Sigmoid colon (tissue), 4 donors: Measurements from ENCODE around the gene GEMIN8.

Experiments
- EP300 ChIP-seq, 4 donors: sonication (generic); formaldehyde crosslinking; IDR thresholded peaks; one replicate each; pipeline ENCODE4 v1.6.1; 2017; ENCODE audit warnings: antibody characterized with exemption in 4 of 4
- POLR2A ChIP-seq, 2 donors: fragments of 450-650 bp; IDR thresholded peaks; one replicate each; pipeline ENCODE4 v1.6.1; 2016; ENCODE audit warnings: antibody characterized with exemption in 2 of 2, mild to moderate bottlenecking in 2 of 2, moderate library complexity in 2 of 2
- POLR2AphosphoS5 ChIP-seq, 4 donors: sonication (generic); formaldehyde crosslinking; IDR thresholded peaks; one replicate each; pipeline ENCODE4 v1.6.1; 2017; ENCODE audit warnings: antibody characterized with exemption in 4 of 4
- TF ChIP-seq, protein P1 (sequence below), 4 experiments: fragments of 450-650 bp in 3 of 4; fragments of 200-600 bp in 1 of 4; IDR thresholded peaks; one replicate each; pipeline ENCODE4 v1.5.1; 2016 to 2019; ENCODE audit warnings: antibody characterized with exemption in 4 of 4, mild to moderate bottlenecking in 3 of 4, moderate library complexity in 2 of 4

DNA sequence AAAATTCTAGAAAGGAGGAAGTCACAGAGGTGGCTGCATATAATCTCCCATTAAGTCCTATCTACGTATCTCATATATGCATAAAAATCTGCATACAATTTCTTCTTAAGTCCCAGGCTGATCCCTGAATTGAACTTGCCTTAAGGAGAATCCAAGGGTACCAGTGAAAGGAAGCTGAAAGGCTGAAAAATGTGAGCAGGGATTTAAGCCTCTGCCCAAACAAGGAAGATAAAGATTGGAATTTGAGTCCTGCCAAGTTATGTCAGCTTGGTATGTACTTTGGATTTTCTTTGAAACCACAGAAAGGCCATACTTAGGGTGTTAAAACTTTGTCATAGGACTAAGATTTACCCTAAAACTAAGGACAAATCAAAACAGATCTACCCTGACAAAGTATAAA, 26.5 kb upstream of the GEMIN8 start:
- TF ChIP-seq, protein P1, sequence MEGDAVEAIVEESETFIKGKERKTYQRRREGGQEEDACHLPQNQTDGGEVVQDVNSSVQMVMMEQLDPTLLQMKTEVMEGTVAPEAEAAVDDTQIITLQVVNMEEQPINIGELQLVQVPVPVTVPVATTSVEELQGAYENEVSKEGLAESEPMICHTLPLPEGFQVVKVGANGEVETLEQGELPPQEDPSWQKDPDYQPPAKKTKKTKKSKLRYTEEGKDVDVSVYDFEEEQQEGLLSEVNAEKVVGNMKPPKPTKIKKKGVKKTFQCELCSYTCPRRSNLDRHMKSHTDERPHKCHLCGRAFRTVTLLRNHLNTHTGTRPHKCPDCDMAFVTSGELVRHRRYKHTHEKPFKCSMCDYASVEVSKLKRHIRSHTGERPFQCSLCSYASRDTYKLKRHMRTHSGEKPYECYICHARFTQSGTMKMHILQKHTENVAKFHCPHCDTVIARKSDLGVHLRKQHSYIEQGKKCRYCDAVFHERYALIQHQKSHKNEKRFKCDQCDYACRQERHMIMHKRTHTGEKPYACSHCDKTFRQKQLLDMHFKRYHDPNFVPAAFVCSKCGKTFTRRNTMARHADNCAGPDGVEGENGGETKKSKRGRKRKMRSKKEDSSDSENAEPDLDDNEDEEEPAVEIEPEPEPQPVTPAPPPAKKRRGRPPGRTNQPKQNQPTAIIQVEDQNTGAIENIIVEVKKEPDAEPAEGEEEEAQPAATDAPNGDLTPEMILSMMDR (IDR thresholded peaks at IDR 0.05): no peak
- no peak for TF ChIP-seq EP300 (IDR thresholded peaks at IDR 0.05)
- TF ChIP-seq POLR2A (IDR thresholded peaks at IDR 0.05): no peak
- no peak for TF ChIP-seq POLR2AphosphoS5 (IDR thresholded peaks at IDR 0.05)
